ENCODE measurements around the gene IL12RB1.

- TF ChIP-seq POLR2A (IDR thresholded peaks at IDR 0.05) (no peak), CTCF (IDR thresholded peaks at IDR 0.05) (no peak)
These were observed 34.4 kb upstream of the IL12RB1 start for GRCh38 chr19:18121166-18121565.

All from lower leg skin (tissue), 3 donors.